Neuronal stem cell (in vitro differentiated cells): ENCODE measurements around the gene LRRC61.

Experiments used
- DNase-seq: peaks from one replicate; pipeline ENCODE4 v3.0.0-alpha.2; 2013; ENCODE audit warnings: low spot score
- H2AFZ ChIP-seq: one replicate; pipeline ENCODE4 v1.6.1; 2013; ENCODE audit warnings: mild to moderate bottlenecking, low read length, inconsistent platforms
- H2AK5ac ChIP-seq: 2 replicates; pipeline ENCODE4 v1.6.1; 2013; ENCODE audit warnings: low read depth, mild to moderate bottlenecking, inconsistent platforms, low read length, moderate library complexity, mixed read lengths
- H2BK120ac ChIP-seq: 2 replicates; pipeline ENCODE4 v1.6.1; 2013; ENCODE audit warnings: low read depth, mild to moderate bottlenecking, inconsistent platforms, low read length, moderate library complexity, mixed read lengths
- H2BK12ac ChIP-seq: one replicate; pipeline ENCODE4 v1.6.1; 2013; ENCODE audit warnings: low read length, inconsistent platforms
- H2BK15ac ChIP-seq: 2 replicates; pipeline ENCODE4 v1.6.1; 2013; ENCODE audit warnings: mild to moderate bottlenecking, low read length, inconsistent platforms, mixed read lengths
- H2BK5ac ChIP-seq: one replicate; pipeline ENCODE4 v1.6.1; 2013; ENCODE audit warnings: inconsistent platforms, mild to moderate bottlenecking, low read length, moderate library complexity
- H3K14ac ChIP-seq: one replicate; pipeline ENCODE4 v1.6.1; 2013; ENCODE audit warnings: low read length, inconsistent platforms
- H3K18ac ChIP-seq: 2 replicates; pipeline ENCODE4 v1.6.1; 2013; ENCODE audit warnings: low read length, inconsistent platforms
- H3K23ac ChIP-seq: 2 replicates; pipeline ENCODE4 v1.6.1; 2013; ENCODE audit warnings: low read depth, mild to moderate bottlenecking, mixed read lengths, low read length, inconsistent platforms; ENCODE audit not compliant: poor library complexity
- H3K27ac ChIP-seq: replicated peaks from 3 replicates; pipeline ENCODE4 v1.5.1; 2013; ENCODE audit warnings: low read length, inconsistent platforms
- H3K27me3 ChIP-seq, 3 experiments: 2 replicates each; pipeline ENCODE4 v1.6.1; 2013; ENCODE audit warnings: low read length in 3 of 3, mild to moderate bottlenecking in 2 of 3, inconsistent platforms in 1 of 3, low read depth in 1 of 3, mixed read lengths in 1 of 3, moderate library complexity in 1 of 3; ENCODE audit not compliant: control insufficient read depth in 3 of 3, insufficient read depth in 3 of 3
- H3K36me3 ChIP-seq, 2 donors: replicated peaks in 1 of 2; 2 replicates each; pipeline ENCODE4 v1.6.1; 2013; ENCODE audit warnings: low read length in 2 of 2; ENCODE audit not compliant: control insufficient read depth in 2 of 2, insufficient read depth in 2 of 2
- H3K4ac ChIP-seq: 2 replicates; pipeline ENCODE4 v1.6.1; 2013; ENCODE audit warnings: inconsistent platforms, mild to moderate bottlenecking, low read length, moderate library complexity
- H3K4me1 ChIP-seq, 2 donors: 1 replicate in 1 of 2; 2 replicates in 1 of 2; pipeline ENCODE4 v1.6.1; 2013; ENCODE audit warnings: low read length in 2 of 2, low read depth in 1 of 2; ENCODE audit not compliant: control insufficient read depth in 2 of 2, insufficient read depth in 1 of 2
- H3K4me2 ChIP-seq: one replicate; pipeline ENCODE4 v1.6.1; 2013; ENCODE audit warnings: mild to moderate bottlenecking, low read length, inconsistent platforms; ENCODE audit not compliant: insufficient read depth, poor library complexity, severe bottlenecking
- H3K4me3 ChIP-seq, 2 donors: 2 replicates each; pipeline ENCODE4 v1.5.1; 2013; ENCODE audit warnings: low read length in 2 of 2, mild to moderate bottlenecking in 2 of 2, inconsistent platforms in 1 of 2, moderate library complexity in 1 of 2
- H3K79me1 ChIP-seq: one replicate; pipeline ENCODE4 v1.6.1; 2013; ENCODE audit warnings: low read depth, mild to moderate bottlenecking, inconsistent platforms, low read length, moderate library complexity
- H3K9ac ChIP-seq: one replicate; pipeline ENCODE4 v1.6.1; 2013; ENCODE audit warnings: mild to moderate bottlenecking, low read depth, low read length, inconsistent platforms; ENCODE audit not compliant: poor library complexity
- H3K9me3 ChIP-seq, 2 donors: replicated peaks in 1 of 2; 2 replicates each; pipeline versions ENCODE3 to v1.6.1; 2013; ENCODE audit warnings: low read length in 2 of 2, mild to moderate bottlenecking in 2 of 2, inconsistent platforms in 1 of 2, low read depth in 1 of 2, mixed read lengths in 1 of 2, moderate library complexity in 1 of 2; ENCODE audit not compliant: control insufficient read depth in 2 of 2, insufficient read depth in 1 of 2
- H4K8ac ChIP-seq: one replicate; pipeline ENCODE4 v1.6.1; 2013; ENCODE audit warnings: low read depth, mild to moderate bottlenecking, inconsistent platforms, low read length, moderate library complexity
- H4K91ac ChIP-seq: one replicate; pipeline ENCODE4 v1.6.1; 2013; ENCODE audit warnings: low read length, low read depth, mild to moderate bottlenecking, inconsistent platforms; ENCODE audit not compliant: poor library complexity
- WGBS, 2 donors: extraction: QIAGEN DNeasy Blood & Tissue Kit; methylation state at CpG; one replicate each; pipeline ENCODE4 v1.1.7; 2013; ENCODE audit warnings: missing lambda C conversion rate in 2 of 2, mixed read lengths in 1 of 2; ENCODE audit not compliant: insufficient read length in 2 of 2, insufficient replicate concordance in 1 of 2; ENCODE audit errors: extremely low coverage in 2 of 2; 5-methylcytosine and 5-hydroxymethylcytosine counted together

Gene LRRC61

GRCh38 chr7:150368884-150369747 is 46.0 kb downstream of the LRRC61 start:
- Histone ChIP-seq H2BK5ac (peak overlapping the region; percentile 99), H3K4ac (peak overlapping the region; percentile 38), H3K9ac (peak overlapping the region; percentile 94), H3K79me1 (peaks cover 23% of the 10 kb centered on the region), H3K36me3 (peaks cover 32 to 45% of the 10 kb centered on the region in 2 donors), H3K23ac (peak overlapping the region; percentile 95), H3K27me3 (no peaks in the 10 kb centered on the region), H3K18ac (peak overlapping the region; percentile 98), H2AK5ac (peak overlapping the region; percentile 99), H2AFZ (peak overlapping the region; percentile 95), H3K4me2 (peak overlapping the region; percentile 97), H4K91ac (peak overlapping the region; percentile 94), H2BK12ac (peak overlapping the region; percentile 63), H4K8ac (peak overlapping the region; percentile 10), H2BK120ac (peak overlapping the region; percentile 99), H3K14ac (peak overlapping the region; percentile 71), H3K27ac (peak overlapping the region; percentile 92), H3K4me1 (peaks cover 9 to 21% of the 10 kb centered on the region in 2 donors), H3K4me3 (peak overlapping the region; percentile 72 to 99), H2BK15ac (peak overlapping the region; percentile 91), H3K9me3 (no peaks in the 10 kb centered on the region)
- peak; percentile 72 for DNase-seq
- WGBS, 2 donors = no CpG with 5 or more reads among the region's 58 CpGs

- Histone ChIP-seq H3K4me3 (peak overlapping the region; percentile 72 to 99), H2BK120ac (peak overlapping the region; percentile 65), H3K9ac (peak overlapping the region; percentile 87), H4K91ac (peak overlapping the region; percentile 77), H3K14ac (no peak overlapping the region), H2AFZ (no peak overlapping the region), H3K18ac (peak overlapping the region; percentile 98), H4K8ac (peak overlapping the region; percentile 89), H3K27ac (peak overlapping the region; percentile 92), H3K4me2 (peak overlapping the region; percentile 97), H2BK12ac (peak overlapping the region; percentile 35), H3K4me1 (peaks cover 10 to 24% of the 10 kb centered on the region in 2 donors), H3K79me1 (peaks cover 23% of the 10 kb centered on the region), H3K9me3 (no peaks in the 10 kb centered on the region), H2BK15ac (peak overlapping the region; percentile 91), H2AK5ac (peak overlapping the region; percentile 97), H3K27me3 (no peaks in the 10 kb centered on the region), H2BK5ac (peak overlapping the region; percentile 99), H3K36me3 (peaks cover 38 to 52% of the 10 kb centered on the region in 2 donors), H3K4ac (peak overlapping the region; percentile 38), H3K23ac (no peak overlapping the region)
- no CpG with 5 or more reads among the region's 23 CpGs for WGBS, 2 donors
- no peak for DNase-seq
Observed at GRCh38 chr7:150369748-150370501, 46.8 kb downstream of the LRRC61 start.

DNA sequence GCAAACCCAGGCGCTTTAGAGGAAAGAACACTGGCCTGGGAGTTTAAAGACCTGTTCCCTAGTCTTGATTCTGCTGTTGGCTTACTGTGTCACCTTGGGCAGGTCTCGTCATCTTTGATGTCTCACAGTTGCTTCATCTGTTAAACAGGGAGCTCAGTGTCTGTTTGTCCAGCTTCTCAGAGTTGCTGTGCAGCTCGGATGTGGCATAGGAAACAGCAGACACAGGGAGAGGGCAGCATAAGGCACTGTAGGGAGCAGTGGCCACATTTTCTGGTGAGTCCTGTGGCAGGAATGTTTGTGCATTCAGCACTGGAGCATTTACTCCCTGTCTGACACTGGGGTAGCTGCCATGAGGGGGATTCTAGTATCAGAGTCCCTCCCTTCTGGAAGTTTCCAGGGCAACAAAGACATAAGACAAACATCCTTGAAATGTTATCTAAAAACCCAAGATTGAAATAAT is 47.5 kb downstream of the LRRC61 start:
- no peak overlapping the region for H4K91ac ChIP-seq
- no peak overlapping the region for H3K23ac ChIP-seq
- H2BK5ac ChIP-seq = no peak overlapping the region
- peaks cover 10 to 23% of the 10 kb centered on the region in 2 donors for H3K4me1 ChIP-seq
- no peak for DNase-seq
- H2AK5ac ChIP-seq = no peak overlapping the region
- H2BK15ac ChIP-seq = no peak overlapping the region
- H3K36me3 ChIP-seq = peaks cover 38 to 56% of the 10 kb centered on the region in 2 donors
- H2BK12ac ChIP-seq = no peak overlapping the region
- H2BK120ac ChIP-seq = no peak overlapping the region
- H3K9ac ChIP-seq = no peak overlapping the region
- H3K9me3 ChIP-seq = no peaks in the 10 kb centered on the region
- H3K4me2 ChIP-seq = no peak overlapping the region
- H3K79me1 ChIP-seq = peaks cover 23% of the 10 kb centered on the region
- no peak overlapping the region for H3K18ac ChIP-seq
- no peak overlapping the region for H4K8ac ChIP-seq
- no CpG with 5 or more reads among the region's 3 CpGs for WGBS, 2 donors
- H3K27me3 ChIP-seq = no peaks in the 10 kb centered on the region
- H2AFZ ChIP-seq = no peak overlapping the region
- H3K14ac ChIP-seq = no peak overlapping the region
- peak overlapping the region in 1 of 2 donors; percentile 72 for H3K4me3 ChIP-seq
- H3K27ac ChIP-seq = no peak overlapping the region
- H3K4ac ChIP-seq = no peak overlapping the region
